ENCODE data around the gene SGPP2. TPM values are rescaled to one million over a fixed set of nuclear protein-coding genes. Genes with fewer than 3 reads are reported as not detected.

Gene SGPP2
- total and polyA plus RNA-seq, 2 donors (not counting 3 experiments of a cell fraction or from before 2014, with no cell fraction given): not detected

- Histone ChIP-seq H3K9me3 (replicated peaks; ENCODE audit: control insufficient read depth, insufficient read depth, low read length) (no peaks in the 10 kb centered on the region), H3K4me2 (ENCODE audit: insufficient read depth, low read length) (no peak overlapping the region), H3K9me1 (replicated peaks; ENCODE audit: control insufficient read depth, extremely low read depth, insufficient read depth, low read length) (no peaks in the 10 kb centered on the region), H3K27ac (ENCODE audit: insufficient read depth, low read depth, low read length) (no peak overlapping the region), H3K4me1 (ENCODE audit: control insufficient read depth, extremely low read depth, insufficient read depth, low read length) (no peaks in the 10 kb centered on the region), H4K20me1 (replicated peaks; ENCODE audit: control insufficient read depth, extremely low read depth, insufficient read depth, low read length) (no peaks in the 10 kb centered on the region), H3K36me3 (ENCODE audit: control insufficient read depth in 2 of 2, extremely low read depth in 1 of 2, insufficient read depth in 2 of 2, low read length in 2 of 2) (no peaks in the 10 kb centered on the region), H2AFZ (ENCODE audit: low read depth, low read length) (no peak overlapping the region), H3K27me3 (ENCODE audit: control insufficient read depth in 2 of 2, insufficient read depth in 2 of 2, low read length in 2 of 2) (no peaks in the 10 kb centered on the region), H3K4me3 (replicated peaks in 1 of 3; ENCODE audit: insufficient read depth in 1 of 3, low read depth in 1 of 3, low read length in 3 of 3) (no peak overlapping the region), H3K79me2 (ENCODE audit: control insufficient read depth, insufficient read depth, low read length) (no peaks in the 10 kb centered on the region), H3K9ac (replicated peaks; ENCODE audit: extremely low read depth, insufficient read depth, low read length) (no peak overlapping the region)
- POLR2A ChIA-PET: no interaction called here
- CTCF ChIA-PET: interaction anchor here (1.0 to 2.1 kb wide), 2 partner anchors 72 to 74 kb away, joined by 3 to 5 read pairs; no protein-coding TSS in a partner anchor
- DNase-seq (ENCODE audit: low read depth, low spot score) (no peak), FAIRE-seq (no peak)
- intact Hi-C loops (cut with micrococcal nuclease): no loop called here
- BruUV-seq (replicated peaks): no TSS peak
- dilution Hi-C loops (cut with MboI; ENCODE audit: extremely low pct_ligation_motif_present, low sequenced_read_pairs): no loop called here
- no peak for TF ChIP-seq GATA2 (IDR thresholded peaks at IDR 0.05; ENCODE audit: insufficient read depth, insufficient read length, low read depth, low read length)
- TF ChIP-seq CTCF (IDR thresholded peaks at IDR 0.05; ENCODE audit: extremely low read depth in 1 of 2, insufficient read depth in 1 of 2, low read depth in 1 of 2, low read length in 2 of 2): no peak
- no peak for TF ChIP-seq MYC (IDR thresholded peaks at IDR 0.05; ENCODE audit: low read depth, low read length)
- no peak for TF ChIP-seq POLR2AphosphoS5 (IDR thresholded peaks at IDR 0.05; ENCODE audit: insufficient read depth, low read depth, low read length)
- TF ChIP-seq JUN (IDR thresholded peaks at IDR 0.05; ENCODE audit: borderline replicate concordance, insufficient read depth, insufficient read length, low read depth): no peak
- no peak for TF ChIP-seq EZH2 (IDR thresholded peaks at IDR 0.05; ENCODE audit: borderline replicate concordance, low read depth, low read length, severe bottlenecking)
- no peak for TF ChIP-seq FOS (IDR thresholded peaks at IDR 0.05; ENCODE audit: borderline replicate concordance, insufficient read depth, low read length)
- no peak for TF ChIP-seq POLR2A (IDR thresholded peaks at IDR 0.05; ENCODE audit: low read depth, low read length)
- TF ChIP-seq, protein P1, sequence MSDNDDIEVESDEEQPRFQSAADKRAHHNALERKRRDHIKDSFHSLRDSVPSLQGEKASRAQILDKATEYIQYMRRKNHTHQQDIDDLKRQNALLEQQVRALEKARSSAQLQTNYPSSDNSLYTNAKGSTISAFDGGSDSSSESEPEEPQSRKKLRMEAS (IDR thresholded peaks at IDR 0.05; ENCODE audit: insufficient read depth, insufficient read length): no peak
Observed at GRCh38 chr2:222490131-222490530, 65.8 kb downstream of the SGPP2 start.
